AG09309 (cell line): ENCODE data around the gene UPB1.

Experiments used
- DNase-seq: peaks from one replicate; pipeline ENCODE4 v3.0.0-alpha.2; 2010; ENCODE audit warnings: low read depth
- H3K4me3 ChIP-seq: 2 replicates; pipeline ENCODE4 v1.5.1; 2011; ENCODE audit warnings: mild to moderate bottlenecking, low read depth, low read length, moderate library complexity; ENCODE audit not compliant: control insufficient read depth
- CTCF ChIP-seq: IDR thresholded peaks from 2 replicates; pipeline ENCODE4 v1.5.1; 2011; ENCODE audit warnings: mild to moderate bottlenecking, low read depth, low read length, inconsistent platforms; ENCODE audit not compliant: insufficient read depth, control insufficient read depth; ENCODE audit errors: missing control alignments

UPB1 gene

GRCh38 chr22:24465566-24465965, 29.6 kb upstream of the UPB1 start:
- DNase-seq = peak; percentile 11
- H3K4me3 ChIP-seq = no peak overlapping the region
- no peak for TF ChIP-seq CTCF

DNA sequence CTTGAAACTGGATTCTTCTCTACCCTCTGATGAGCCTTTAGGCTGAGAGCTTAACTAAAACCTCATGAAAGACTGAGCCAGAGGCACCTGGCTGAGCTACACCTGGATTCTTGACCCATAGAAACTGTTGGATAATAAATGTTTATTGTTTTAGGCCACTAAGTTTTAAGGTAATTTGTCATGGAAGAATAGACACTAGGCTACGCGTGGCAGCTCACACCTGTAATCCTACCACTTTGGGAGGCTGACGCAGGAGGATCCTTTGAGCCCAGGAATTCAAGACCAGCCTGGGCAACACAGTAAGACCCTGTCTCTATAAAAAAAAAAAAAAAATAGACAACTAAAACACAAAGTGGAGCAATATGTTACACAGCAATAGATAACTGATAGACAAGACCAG, 29.2 kb upstream of the UPB1 start:
- DNase-seq = no peak
- no peak overlapping the region for H3K4me3 ChIP-seq
- TF ChIP-seq CTCF = no peak

DNA sequence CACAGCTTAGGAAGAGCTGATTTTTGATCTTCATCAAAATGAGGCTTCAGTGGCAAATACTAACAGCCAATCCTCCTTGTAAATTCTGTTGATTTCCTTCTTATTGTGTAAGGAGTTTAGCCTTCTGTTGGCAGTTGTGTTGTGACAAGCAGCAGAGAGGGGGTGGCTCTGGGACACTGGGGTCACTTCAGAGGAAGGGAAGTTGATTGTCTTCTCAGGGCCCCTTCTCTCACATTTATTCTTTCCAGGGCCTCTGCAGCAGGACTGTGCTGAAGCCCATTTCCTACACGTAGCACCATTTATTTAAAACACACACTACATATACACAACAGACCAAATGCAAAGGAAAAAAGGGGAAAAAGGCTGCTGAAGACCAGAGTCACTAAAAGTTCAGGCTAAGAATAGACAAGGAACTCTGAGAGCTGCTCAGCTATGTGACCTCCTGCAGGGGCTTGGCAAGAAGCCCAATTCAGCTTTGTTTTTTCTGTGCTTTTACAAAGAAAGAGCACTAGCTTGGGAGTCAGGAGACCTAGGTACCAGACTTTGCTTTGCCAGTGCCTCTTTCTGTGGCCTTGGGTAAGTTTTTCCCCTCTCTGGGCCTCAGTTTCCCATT, 28.3 kb upstream of the UPB1 start:
- no peak overlapping the region for H3K4me3 ChIP-seq
- no peak for TF ChIP-seq CTCF
- peak; percentile 5 for DNase-seq

GRCh38 chr22:24467340-24467739, 27.8 kb upstream of the UPB1 start:
- no peak for DNase-seq
- no peak for TF ChIP-seq CTCF

DNA sequence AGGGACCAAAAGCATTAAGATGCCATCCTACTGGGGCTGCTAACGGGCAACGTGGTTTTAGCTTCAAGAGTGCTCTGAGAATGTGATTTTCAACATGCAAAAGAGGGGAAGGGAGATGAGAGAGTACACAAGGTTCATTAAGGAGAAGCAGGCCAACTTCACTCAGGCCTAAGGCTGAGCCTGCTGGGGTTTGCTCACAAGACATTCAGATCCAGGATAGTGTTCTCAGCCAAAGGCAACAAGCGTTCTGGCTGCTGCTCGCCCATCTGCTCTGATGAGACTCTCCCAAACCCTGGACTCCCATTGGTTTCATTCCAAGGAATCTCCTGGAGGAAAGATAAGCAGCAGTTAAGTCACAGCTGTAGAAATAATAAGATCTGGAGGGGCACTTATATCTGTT, 23.6 kb upstream of the UPB1 start:
- no peak for TF ChIP-seq CTCF
- H3K4me3 ChIP-seq = no peak overlapping the region
- DNase-seq = peak; percentile 16

More at GRCh38 chr22:24467340-24467739, 27.8 kb upstream of the UPB1 start:
- H3K4me3 ChIP-seq = no peak overlapping the region

DNA sequence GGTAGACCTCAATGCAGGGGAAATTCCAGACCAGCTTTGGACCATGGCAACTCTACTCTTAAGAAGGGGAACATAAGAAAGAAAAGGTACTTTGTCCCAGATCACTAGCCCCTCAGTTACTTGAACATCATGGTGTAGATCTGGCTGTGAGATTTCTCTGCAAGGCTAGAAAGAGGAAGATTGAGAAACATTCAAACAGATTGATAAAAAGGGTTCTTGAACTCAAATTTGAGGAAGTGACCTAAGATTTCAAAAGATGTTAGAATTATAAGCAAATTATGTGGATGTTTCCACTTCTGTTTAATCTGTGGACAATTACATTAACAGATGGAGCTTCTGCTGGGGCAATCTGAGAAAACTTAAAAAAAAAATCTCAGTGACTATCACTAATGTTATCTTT, 21.8 kb upstream of the UPB1 start:
- DNase-seq = no peak
- no peak for TF ChIP-seq CTCF
- no peak overlapping the region for H3K4me3 ChIP-seq

DNA sequence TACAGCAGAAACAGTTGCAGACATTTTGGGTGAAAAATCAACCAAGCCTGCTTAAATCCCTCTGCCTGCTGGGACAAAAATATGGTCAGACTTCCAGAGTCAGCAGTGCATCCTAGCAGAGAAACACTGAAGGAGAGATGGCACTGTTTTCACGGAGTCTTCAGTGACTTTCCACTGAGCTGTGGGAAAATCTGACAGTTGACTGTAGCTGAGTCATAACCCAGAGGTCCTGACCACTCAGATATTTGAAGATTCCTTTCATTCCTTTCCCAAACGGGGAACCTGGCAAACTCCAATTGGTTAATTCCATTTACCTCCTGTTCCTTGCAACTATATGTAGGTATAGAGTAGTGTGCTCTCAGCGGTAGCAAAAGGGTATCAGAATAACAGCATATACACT, 20.9 kb upstream of the UPB1 start:
- TF ChIP-seq CTCF = no peak
- peak; percentile 66 for DNase-seq
- no peak overlapping the region for H3K4me3 ChIP-seq
